NT2/D1 (cell line): ENCODE results near the gene SLC30A7.

Source experiments
- DNase-seq: peaks from one replicate; pipeline ENCODE4 v3.0.0-alpha.2; 2011; ENCODE audit warnings: low read depth, low spot score
- H3K27me3 ChIP-seq: 2 replicates; pipeline ENCODE4 v1.6.0; 2011; ENCODE audit warnings: mild to moderate bottlenecking; ENCODE audit not compliant: insufficient read length, insufficient read depth
- H3K36me3 ChIP-seq: 2 replicates; pipeline ENCODE4 v1.6.1; 2011; ENCODE audit warnings: mild to moderate bottlenecking, low read length, mixed read lengths; ENCODE audit not compliant: insufficient read depth, insufficient read length
- H3K4me1 ChIP-seq: 2 replicates; pipeline ENCODE4 v1.5.1; 2011; ENCODE audit not compliant: insufficient read depth, insufficient read length
- H3K4me3 ChIP-seq: 2 replicates; pipeline ENCODE4 v1.5.1; 2011; ENCODE audit warnings: low read depth; ENCODE audit not compliant: insufficient read length
- H3K9ac ChIP-seq: 2 replicates; pipeline ENCODE4 v1.6.0; 2011; ENCODE audit warnings: low read depth; ENCODE audit not compliant: insufficient read length
- H3K9me3 ChIP-seq: 2 replicates; pipeline ENCODE4 v1.5.1; 2011; ENCODE audit warnings: mild to moderate bottlenecking, low read length; ENCODE audit not compliant: insufficient read depth
- SUZ12 ChIP-seq: IDR thresholded peaks from 2 replicates; pipeline ENCODE4 v1.6.1; 2011; ENCODE audit not compliant: insufficient read length, insufficient read depth; ENCODE audit errors: extremely low read depth
- YY1 ChIP-seq: IDR thresholded peaks from 2 replicates; pipeline ENCODE4 v1.6.1; 2011; ENCODE audit not compliant: insufficient read length, insufficient read depth
- ZNF274 ChIP-seq: IDR thresholded peaks from 2 replicates; pipeline ENCODE4 v1.6.1; 2011; ENCODE audit warnings: mild to moderate bottlenecking, low read depth, low read length

The SLC30A7 gene

GRCh38 chr1:100892554-100892953, 3.3 kb upstream of the SLC30A7 start:
- TF ChIP-seq ZNF274, result no peak
- no peak for TF ChIP-seq YY1
- TF ChIP-seq SUZ12, result no peak
- peaks cover 51% of the 10 kb centered on the region for H3K9me3 ChIP-seq
- H3K4me3 ChIP-seq, result no peak overlapping the region

GRCh38 chr1:100893718-100894117, 2.2 kb upstream of the SLC30A7 start:
- Histone ChIP-seq H3K4me3 (peak overlapping the region; percentile 95), H3K9me3 (peaks cover 42% of the 10 kb centered on the region), H3K36me3 (peaks cover 32% of the 10 kb centered on the region), H3K27me3 (no peaks in the 10 kb centered on the region), H3K4me1 (no peaks in the 10 kb centered on the region), H3K9ac (peak overlapping the region; percentile 39)
- no peak for TF ChIP-seq ZNF274
- no peak for TF ChIP-seq YY1
- no peak for TF ChIP-seq SUZ12
- no peak for DNase-seq

More at GRCh38 chr1:100892554-100892953, 3.3 kb upstream of the SLC30A7 start:
- peaks cover 27% of the 10 kb centered on the region for H3K36me3 ChIP-seq
- no peak overlapping the region for H3K9ac ChIP-seq
- no peaks in the 10 kb centered on the region for H3K4me1 ChIP-seq
- DNase-seq, result no peak
- no peaks in the 10 kb centered on the region for H3K27me3 ChIP-seq

- no peaks in the 10 kb centered on the region for H3K27me3 ChIP-seq
- peaks cover 30% of the 10 kb centered on the region for H3K9me3 ChIP-seq
- H3K4me3 ChIP-seq, result peak within 1 kb of the TSS; percentile 95
- TF ChIP-seq YY1, result peak; percentile 30
- no peak for TF ChIP-seq ZNF274
- H3K4me1 ChIP-seq, result no peaks in the 10 kb centered on the region
- peaks cover 39% of the 10 kb centered on the region for H3K36me3 ChIP-seq
- DNase-seq, result peak; percentile 78
- peak within 1 kb of the TSS; percentile 91 for H3K9ac ChIP-seq
Measured at GRCh38 chr1:100894603-100895539, 1.0 kb upstream of the SLC30A7 start, which contains the start of gene EXTL2. TSS of gene EXTL2 (minus strand) at chr1:100894842. CDS start at chr1:100888757, 6,085 bp downstream.

GRCh38 chr1:100896481-100896982, 642 bp downstream of the SLC30A7 start:
- no peak for DNase-seq
- no peak for TF ChIP-seq ZNF274
- no peak for TF ChIP-seq SUZ12
- no peak for TF ChIP-seq YY1
- Histone ChIP-seq H3K4me1 (no peaks in the 10 kb centered on the region), H3K36me3 (peaks cover 44% of the 10 kb centered on the region), H3K4me3 (peak overlapping the region; percentile 95), H3K9me3 (peaks cover 14% of the 10 kb centered on the region; the same call in 1 of the 2 replicates), H3K27me3 (no peaks in the 10 kb centered on the region), H3K9ac (peak overlapping the region; percentile 95)

- Histone ChIP-seq H3K9me3 (peaks cover 14% of the 10 kb centered on the region), H3K4me1 (no peaks in the 10 kb centered on the region), H3K9ac (no peak overlapping the region), H3K4me3 (no peak overlapping the region), H3K27me3 (no peaks in the 10 kb centered on the region), H3K36me3 (peaks cover 78% of the 10 kb centered on the region)
- no peak for TF ChIP-seq ZNF274
- TF ChIP-seq SUZ12, result no peak
- DNase-seq, result no peak
Measured at GRCh38 chr1:100902365-100902764, 6.5 kb downstream of the SLC30A7 start.

GRCh38 chr1:100903777-100904176, 7.9 kb downstream of the SLC30A7 start:
- Histone ChIP-seq H3K4me3 (no peak overlapping the region), H3K36me3 (peaks cover 77% of the 10 kb centered on the region), H3K9ac (no peak overlapping the region), H3K9me3 (peaks cover 14% of the 10 kb centered on the region), H3K27me3 (no peaks in the 10 kb centered on the region), H3K4me1 (no peaks in the 10 kb centered on the region)
- no peak for DNase-seq
- no peak for TF ChIP-seq YY1
- TF ChIP-seq ZNF274, result no peak
- no peak for TF ChIP-seq SUZ12

- H3K4me3 ChIP-seq, result no peak overlapping the region
- H3K4me1 ChIP-seq, result no peaks in the 10 kb centered on the region
- peaks cover 77% of the 10 kb centered on the region for H3K36me3 ChIP-seq
- H3K9ac ChIP-seq, result no peak overlapping the region
- peaks cover 14% of the 10 kb centered on the region for H3K9me3 ChIP-seq
- no peak for TF ChIP-seq ZNF274
- no peak for DNase-seq
- H3K27me3 ChIP-seq, result no peaks in the 10 kb centered on the region
Measured at GRCh38 chr1:100904528-100904927, 8.6 kb downstream of the SLC30A7 start.
